Sigmoid colon (tissue), 4 donors: ENCODE measurements around the gene COBLL1.

Experiments used
- CTCF ChIP-seq, 4 experiments: fragments of 450-650 bp in 3 of 4; fragments of 200-600 bp in 1 of 4; IDR thresholded peaks; one replicate each; pipeline ENCODE4 v1.5.1; 2016 to 2019; ENCODE audit warnings: antibody characterized with exemption in 4 of 4, mild to moderate bottlenecking in 3 of 4, moderate library complexity in 2 of 4
- POLR2A ChIP-seq, 2 donors: fragments of 450-650 bp; IDR thresholded peaks; one replicate each; pipeline ENCODE4 v1.6.1; 2016; ENCODE audit warnings: antibody characterized with exemption in 2 of 2, mild to moderate bottlenecking in 2 of 2, moderate library complexity in 2 of 2
- POLR2AphosphoS5 ChIP-seq, 4 donors: sonication (generic); formaldehyde crosslinking; IDR thresholded peaks; one replicate each; pipeline ENCODE4 v1.6.1; 2017; ENCODE audit warnings: antibody characterized with exemption in 4 of 4

DNA sequence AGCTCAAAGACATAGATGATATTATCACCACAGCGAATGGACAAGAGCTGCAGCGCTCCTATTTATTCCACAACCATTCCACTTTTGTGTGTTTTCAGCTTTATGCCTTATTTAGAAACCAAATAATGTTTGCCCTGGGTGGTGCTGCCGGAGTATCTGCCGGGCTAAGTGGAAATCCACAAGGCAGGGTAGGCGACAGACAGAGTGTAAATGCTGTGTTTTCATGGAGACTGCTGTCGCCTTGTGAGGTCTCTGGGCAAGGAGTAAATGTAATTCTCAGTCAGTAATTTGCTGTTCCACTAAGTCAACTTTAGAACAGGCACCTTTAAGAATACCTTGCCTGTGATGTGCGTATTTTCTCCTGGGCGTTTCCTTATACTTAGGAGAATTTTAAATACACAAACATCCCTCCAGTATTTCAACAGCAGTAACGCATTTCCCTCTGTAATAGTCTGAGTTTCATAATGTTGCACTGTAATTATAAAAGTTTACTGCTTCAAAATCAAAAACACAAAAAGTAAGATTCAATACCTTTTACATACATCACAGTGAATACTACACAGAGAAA lies 60.9 kb downstream of the COBLL1 start:
- TF ChIP-seq CTCF (IDR thresholded peaks at IDR 0.05) (no peak), POLR2A (IDR thresholded peaks at IDR 0.05) (no peak), POLR2AphosphoS5 (IDR thresholded peaks at IDR 0.05) (no peak)
